GM19395 (cell line): Measurements from ENCODE around the gene PRELP.

Experiments
- ATAC-seq: cut with Tn5 transposase; IDR thresholded peaks from one replicate; pipeline ENCODE4 v1.9.1; 2021; ENCODE audit warnings: mild to moderate bottlenecking, moderate library complexity; ENCODE audit not compliant: unreplicated experiment

PRELP gene

DNA sequence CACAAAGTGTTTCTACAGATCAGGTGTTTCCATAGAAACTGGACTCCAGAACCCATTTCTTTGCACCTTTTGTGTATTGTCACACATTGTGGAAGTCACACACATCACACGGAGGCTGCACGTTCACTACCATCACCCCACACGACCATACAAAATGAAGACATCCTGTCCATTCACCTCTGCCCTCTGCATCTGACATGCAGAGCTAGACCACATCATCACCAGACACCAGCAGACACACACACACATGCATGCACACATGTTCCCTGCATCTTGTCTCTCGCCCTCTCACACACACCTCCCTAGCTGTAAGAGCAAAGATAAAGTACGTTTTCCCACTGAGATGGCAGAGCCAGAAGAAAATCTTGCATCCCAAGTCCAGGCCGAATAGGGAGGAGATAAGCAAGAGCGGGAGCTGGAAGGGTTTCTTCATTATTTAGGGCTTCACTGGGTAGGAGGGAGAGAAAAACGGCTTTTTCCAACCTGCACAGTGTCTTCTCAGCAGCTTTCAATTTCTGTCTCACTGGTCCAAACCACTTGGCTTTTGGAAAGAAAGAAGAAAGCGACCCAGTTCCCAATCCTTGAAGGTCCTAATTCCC is 709 bp downstream of the PRELP start:
- no peak for ATAC-seq

DNA sequence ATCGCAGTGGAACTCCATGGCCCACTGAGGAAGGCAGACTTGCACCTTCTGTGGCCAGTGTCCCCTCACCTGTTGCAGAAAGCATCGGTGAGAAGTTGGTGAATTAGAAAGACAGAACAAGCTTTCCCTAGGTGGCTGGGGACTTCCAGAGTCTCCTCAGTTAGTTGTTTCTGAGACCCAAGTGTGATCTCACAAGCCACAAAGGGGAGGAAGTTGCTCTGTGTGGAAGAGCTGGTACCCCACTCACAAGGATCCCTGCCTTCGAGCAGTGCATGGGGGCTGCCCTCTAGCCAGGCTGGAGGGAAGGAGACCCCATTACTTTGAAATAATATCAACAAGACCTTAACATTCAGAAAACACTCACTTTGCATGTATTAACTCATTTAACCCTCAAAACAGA is 2.1 kb downstream of the PRELP start:
- no peak for ATAC-seq

DNA sequence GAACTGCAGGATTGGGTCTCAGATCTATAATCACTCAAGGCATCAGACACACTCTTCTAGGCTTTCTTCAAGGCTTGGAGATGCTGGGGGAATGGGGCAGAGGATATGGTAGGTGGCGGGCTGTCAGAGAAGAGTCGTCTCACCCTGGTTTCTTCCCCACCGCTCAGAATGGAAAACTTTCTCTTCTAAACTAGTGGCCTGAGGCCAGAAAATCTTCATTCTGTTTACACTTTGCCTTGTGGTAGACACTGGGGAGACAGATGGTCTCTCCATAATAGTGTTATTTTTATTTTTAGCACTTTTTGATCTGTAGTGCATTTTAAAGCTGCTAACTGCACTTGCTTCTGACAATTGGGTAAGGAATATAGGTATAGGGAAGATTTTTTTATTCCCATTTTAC is 2.6 kb downstream of the PRELP start:
- ATAC-seq: no peak

DNA sequence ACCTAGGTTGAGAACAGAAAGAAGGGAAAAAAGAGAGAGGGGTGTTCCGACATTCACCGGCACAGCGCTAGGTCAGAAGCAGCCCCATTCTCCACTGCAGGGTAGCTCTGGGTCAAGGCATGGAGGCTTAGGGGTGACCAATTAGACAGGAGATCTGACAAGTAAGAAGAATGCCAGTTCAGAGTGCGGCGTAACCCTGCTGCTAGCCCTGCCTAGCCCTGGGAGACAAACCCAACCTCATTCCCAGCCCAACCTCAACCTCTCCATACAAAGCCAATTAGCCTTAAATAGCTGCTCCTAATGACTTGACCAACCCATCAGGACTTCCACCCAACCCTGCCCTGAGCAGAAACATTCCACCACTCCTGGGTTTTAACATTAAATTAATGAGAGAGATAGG is 3.4 kb downstream of the PRELP start:
- ATAC-seq: no peak

DNA sequence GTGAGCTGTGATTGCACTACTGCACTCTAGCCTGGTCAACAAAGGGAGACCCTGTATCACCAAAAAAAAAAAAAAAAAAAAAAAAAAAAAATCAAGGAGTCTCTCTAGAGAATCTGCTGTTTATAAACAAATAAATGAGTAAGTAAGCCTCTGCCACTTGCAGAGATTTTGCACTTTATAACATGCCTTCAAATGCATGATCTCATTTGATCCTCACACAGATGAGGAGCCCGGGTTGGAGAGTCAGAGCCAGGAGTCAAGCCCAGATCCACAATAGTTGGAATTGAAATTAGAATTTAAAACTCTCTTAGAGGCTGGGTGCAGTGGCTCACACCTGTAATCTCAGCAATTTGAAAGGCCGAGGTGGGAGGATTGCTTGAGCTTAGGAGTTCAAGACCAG is 4.0 kb downstream of the PRELP start:
- ATAC-seq: no peak

DNA sequence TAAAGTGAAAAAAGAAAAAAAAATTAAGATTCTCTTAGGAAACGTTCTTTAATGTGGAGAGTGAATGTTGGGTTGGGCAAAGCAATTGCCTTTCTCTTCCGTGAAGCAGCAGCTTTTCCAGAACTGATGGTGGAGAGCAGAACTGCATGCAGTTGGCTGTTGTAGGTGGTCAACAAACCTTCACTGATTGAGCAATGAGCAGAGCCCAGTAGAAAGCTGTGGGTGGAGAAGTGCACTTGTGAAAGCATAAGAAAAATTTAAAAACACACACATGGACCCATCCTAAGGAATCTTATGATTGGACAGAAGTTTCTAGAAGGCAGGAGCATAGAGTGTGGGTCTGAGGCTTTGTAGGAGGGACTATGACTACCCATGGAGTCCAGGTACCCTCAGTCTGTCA is 4.5 kb downstream of the PRELP start:
- no peak for ATAC-seq

DNA sequence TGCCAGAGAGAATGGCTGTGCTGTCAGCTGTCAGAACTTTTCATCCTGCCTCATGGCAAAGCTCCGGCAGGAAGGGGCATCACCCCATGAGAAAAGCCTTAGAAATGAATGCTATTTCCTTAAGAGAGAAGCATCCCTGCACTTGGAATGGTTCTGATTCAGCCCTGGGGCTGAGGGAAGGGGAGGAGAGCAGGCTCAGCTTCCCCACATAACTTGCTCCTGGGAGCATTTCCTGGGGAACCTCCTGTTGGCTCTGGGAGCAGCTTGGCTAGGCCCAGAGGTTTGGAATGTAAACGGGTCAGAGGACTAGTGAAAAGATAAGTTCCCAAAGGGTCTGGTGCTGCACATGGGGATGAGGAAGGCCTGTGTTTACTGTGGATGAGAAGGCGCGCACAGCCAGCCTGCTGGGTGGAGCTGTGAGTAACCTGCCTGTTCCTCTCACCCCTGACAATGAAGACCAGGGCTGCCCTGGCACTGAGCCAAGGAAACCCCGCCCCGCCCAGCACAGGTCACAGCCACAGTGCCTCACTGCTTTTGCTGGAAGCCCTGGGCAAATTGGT is 5.0 kb downstream of the PRELP start:
- no peak for ATAC-seq

DNA sequence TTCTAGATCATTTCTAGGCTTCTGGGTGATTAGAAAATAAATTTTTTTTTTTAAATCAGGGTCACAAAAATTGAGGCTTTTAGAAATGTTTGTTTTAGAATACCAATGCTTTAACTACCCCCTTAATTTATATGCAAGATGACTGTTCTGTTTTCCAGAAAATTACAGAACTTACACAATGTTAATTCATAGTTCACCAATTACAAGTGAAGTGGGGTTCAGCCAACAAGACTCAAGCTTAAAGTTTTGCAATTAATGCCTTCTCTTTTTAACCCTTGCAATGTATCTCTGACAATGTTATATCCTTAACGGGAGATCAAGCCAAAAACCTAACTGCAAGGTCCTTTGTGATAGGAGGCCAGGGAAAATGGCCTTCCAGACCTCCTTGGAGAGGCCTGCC is 5.6 kb downstream of the PRELP start:
- ATAC-seq: no peak

DNA sequence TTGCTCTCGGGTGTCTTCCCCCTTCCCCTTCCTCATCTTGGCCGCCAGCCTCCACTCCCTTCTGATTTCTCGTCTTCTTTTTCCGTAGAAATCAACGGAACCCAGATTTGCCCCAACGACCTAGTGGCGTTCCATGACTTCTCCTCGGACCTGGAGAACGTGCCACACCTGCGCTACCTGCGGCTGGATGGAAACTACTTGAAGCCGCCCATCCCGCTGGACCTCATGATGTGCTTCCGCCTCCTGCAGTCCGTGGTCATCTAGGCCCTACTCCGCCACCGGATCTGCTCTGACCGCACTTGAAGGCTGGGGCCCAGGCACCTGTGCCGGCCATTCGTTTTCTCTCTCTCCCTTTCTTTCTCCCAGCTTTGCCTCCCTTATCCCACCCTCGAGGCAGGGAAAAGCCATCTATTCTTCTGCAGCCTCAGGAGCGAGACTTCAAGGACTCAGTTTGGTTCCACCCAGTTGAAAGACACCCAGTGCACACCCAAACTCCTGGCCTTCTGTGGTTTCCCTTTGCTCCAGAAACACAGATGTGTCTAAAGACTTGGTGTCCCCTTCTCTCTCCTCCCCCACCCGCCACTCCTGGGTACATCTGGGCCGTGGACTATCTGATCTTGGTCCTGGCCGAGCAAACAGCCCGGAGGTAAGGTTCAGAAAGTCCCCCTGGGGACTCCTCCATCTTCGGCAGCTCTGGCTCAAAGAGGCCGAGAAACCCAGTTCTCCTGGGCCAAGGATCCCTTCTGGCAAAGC is 11.2 kb downstream of the PRELP start:
- ATAC-seq: no peak

DNA sequence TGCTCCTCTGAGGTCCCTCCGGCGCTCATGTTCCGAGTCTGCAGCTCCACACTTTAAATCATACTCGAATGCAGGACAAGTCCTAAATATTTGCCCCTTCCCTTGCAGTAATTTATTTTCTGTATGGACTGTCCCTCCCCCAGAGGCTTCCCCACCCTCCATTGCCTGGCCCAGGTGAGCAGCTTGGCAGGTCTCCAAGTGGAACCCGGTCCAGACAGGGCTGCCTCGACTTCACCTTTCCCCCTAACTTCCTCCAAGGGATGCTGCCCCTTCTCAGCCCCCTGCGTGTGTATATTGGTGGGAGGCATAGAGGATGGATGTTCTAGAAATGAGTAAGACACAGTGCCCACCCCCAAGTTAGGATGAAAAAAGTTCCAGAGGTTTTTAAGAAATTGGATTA is 12.9 kb downstream of the PRELP start:
- no peak for ATAC-seq

DNA sequence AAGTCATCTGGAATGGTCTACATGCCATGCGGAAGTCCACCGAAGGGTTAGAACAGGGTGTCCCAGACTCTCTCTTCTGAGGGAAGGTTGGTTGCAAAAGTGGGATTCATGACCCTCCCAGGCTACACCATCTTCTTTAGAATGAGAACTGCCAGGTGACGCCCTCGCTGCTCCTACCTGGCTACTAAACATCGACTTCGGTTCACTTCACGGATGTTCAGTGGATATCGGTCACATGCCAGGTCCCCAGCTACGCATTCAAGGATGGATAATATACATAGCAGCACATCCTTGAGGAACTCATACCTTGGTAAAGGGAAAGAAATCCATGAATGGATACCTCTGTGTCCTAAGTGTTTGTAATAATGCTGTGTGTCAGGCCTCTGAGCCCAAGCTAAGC is 15.0 kb downstream of the PRELP start:
- ATAC-seq: no peak

DNA sequence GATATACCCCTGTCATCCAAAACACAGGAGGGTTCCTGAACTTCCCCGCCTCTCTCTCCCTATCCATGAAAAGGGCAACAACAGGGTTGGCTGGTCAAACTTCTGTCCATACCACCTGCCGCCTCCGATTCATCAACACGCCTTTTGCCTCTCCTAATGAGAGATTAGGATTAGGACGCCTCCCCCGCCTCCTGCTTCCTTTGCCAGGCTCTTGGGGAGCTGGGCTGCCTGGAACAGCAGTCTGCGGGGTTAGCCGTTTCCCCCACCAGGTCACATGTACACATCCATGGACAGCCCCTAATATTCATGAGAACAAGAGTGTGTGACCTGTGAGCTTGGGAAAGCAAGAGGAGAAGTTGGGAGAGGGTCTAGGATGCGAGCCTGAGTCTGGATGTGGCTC is 16.1 kb downstream of the PRELP start:
- ATAC-seq: no peak

DNA sequence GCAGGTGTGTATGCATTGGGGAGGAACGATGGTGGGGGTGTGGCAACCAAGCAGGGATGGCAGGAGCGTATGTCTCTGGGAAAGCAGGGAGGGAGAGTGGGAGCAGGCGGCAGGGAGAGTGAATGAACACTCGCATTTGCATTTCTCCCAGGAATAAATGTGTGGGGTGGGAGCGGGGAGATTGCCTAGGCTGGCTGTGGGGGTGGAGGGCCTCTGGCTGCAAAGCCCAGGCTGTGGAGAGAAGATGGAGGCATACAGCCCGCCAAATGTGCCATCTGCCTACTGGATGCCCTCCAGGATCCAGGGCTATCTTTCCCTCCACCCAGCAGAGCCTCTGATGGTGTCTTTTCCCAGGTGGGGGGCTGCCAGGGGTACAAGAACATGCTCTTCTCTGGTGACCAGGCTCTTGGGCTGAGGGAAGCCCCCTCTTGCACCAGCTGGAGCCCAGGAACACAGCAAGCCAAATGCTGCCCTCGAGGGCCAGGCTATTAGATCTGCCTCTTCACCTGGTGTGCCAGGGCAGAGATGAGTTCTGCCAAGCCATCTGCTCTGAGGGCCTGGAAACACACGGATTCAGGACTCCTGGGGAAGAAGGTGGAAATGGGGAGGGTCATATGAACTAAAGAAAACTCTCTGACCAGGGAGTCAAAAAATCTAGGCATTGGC is 16.6 kb downstream of the PRELP start:
- ATAC-seq: no peak

DNA sequence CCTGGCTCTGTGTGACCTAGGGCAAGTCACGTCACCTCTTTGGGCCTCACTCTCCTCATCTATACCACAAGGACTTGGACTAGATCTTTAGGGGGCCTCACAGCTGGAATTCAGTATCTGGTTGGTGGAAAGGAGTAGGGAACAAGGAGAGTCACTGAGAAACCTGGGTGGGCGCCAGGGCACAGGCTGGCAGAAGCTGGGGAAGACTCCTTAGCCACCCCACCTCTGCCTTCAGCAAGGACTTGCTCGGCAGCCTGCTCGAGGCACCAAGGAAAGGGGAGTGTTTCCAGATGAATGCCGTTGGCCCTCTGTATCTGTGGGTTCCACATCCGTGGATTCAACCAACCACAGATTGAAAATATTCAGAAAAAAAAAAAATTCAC is 17.1 kb downstream of the PRELP start:
- no peak for ATAC-seq

DNA sequence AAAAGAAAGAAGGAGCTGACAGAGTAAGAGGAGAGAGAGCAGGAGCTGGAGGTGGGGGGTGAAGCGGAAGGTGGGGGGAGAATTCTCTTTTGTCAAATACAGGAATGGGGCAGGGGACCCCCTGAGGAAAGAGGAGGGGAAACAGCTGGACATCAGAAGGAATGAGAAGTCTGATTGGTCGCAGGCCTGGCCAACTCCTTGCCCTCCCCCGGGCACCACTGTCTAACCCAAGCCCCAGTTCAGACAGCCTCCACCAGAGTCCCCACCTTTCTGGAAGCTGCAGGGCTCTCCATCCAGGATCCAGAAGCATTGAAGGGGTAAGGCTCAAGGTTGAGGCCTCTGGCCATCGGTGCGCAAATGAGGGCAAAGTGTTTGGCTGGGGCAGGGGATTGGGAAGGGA is 18.3 kb downstream of the PRELP start, which contains the start of gene OPTC:
TSS of gene OPTC (plus strand) at position 253 of the 400 bp plus-strand sequence. CDS start 1,853 bp downstream, outside the sequence.
- ATAC-seq: no peak

DNA sequence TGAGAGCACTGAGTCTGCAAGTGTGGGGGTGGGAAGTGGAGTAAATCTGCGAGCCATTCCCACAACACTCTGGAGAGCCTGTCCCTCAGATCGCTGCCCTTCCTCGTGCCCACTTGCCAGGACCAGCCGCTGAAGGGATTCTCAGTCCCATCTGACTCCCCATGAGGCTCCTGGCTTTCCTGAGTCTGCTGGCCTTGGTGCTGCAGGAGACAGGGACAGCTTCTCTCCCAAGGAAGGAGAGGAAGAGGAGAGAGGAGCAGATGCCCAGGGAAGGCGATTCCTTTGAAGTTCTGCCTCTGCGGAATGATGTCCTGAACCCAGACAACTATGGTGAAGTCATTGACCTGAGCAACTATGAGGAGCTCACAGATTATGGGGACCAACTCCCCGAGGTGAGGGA is 20.2 kb downstream of the PRELP start:
- ATAC-seq: no peak

DNA sequence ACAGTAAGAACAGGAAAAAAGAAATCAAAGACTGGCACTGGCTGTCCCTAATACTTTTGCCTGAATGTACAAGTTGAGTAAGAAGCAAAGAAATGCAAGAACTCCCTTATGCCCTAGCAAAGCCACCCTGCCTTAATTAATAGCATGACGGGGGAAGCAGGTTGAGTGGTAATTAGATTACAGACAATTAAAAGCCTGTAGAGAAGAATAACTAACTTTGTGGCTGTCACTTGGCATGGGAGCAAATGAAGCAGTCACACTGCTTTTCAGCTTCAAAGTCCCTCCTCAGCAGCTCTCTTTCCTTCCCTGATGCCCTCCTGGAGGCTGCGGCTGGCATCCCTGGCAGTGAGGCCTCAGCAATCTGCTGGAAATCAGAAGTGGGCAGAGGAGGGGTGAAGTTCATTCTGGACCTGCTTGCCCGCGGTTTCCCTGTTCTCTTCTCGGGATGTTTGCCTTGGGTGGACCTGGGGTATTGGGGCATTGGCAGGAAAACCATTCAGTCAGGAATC is 21.7 kb downstream of the PRELP start:
- no peak for ATAC-seq

DNA sequence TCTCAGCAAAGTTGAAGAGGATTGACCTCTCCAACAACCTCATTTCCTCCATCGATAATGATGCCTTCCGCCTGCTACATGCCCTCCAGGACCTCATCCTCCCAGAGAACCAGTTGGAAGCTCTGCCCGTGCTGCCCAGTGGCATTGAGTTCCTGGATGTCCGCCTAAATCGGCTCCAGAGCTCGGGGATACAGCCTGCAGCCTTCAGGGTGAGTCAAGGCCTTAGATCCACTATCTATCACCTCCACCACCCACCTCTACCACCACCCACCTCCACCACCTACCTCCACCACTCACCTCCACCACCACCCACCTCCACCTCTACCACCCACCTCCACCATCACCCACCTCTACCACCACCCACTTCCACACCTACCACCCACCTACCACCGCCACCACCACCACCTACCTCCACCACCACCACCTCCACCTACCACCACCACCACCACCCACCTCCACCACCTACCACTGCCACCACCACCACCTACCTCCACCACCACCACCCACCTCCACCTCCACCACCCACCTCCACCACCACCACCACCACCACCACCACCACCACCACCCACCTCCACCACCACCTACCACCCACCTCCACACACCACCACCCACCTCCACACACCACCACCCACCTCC is 24.2 kb downstream of the PRELP start:
- no peak for ATAC-seq

DNA sequence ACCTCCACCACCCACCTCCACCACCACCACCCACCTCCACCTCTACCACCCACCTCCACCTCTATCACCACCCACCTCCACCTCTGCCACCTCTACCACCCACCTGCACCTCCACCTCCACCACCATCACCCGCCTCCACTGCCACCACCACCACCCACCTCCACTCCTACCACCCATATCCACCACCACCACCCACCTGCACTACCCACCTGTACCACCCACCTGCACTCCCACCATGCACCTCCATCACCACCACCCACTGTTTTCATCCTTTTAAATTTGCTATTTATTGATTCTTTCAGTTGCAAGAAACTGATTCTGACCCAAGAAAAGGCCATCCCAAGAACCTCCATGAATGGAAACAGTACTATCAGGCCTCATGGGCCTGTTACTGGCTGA is 24.7 kb downstream of the PRELP start:
- ATAC-seq: no peak

DNA sequence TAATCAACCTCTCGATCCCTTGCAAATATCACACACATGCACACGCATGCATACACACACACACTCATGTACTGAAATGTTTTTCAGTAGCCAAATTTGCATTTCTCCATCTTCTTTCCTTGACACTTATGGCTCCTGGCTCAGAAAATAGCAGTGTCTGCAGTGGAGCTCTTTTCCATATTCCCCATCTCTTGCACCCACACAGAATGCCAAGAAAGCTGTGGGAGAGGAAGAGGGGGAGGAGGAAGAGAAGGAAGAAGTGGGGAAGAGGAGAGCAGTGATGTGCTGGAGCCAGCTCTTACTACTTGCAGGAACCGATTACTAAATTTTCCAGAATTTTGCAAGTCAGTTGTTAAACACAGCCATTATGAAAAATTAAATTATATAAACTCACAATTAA is 28.2 kb downstream of the PRELP start:
- no peak for ATAC-seq
